Smooth muscle cell (in vitro differentiated cells): Measurements from ENCODE around the gene RNU6-1. TPM values are rescaled to one million over a fixed set of nuclear protein-coding genes. Genes with fewer than 3 reads are reported as not detected.

Experiments
- DNase-seq: peaks from one replicate; lab custom pipeline; 2025; ENCODE audit not compliant: unreplicated experiment; lab: John Stamatoyannopoulos, UW
- H2AFZ ChIP-seq: fragments of 200-600 bp; sonication (generic); 2 replicates; pipeline ENCODE4 v1.6.0; 2016; ENCODE audit warnings: antibody characterized with exemption, low read depth, mild to moderate bottlenecking
- H3F3A ChIP-seq: fragments of 200-600 bp; sonication (generic); 2 replicates; pipeline ENCODE4 v1.6.0; 2017; ENCODE audit warnings: antibody characterized with exemption, low read depth
- H3K27ac ChIP-seq: fragments of 200-600 bp; sonication (generic); 2 replicates; pipeline ENCODE4 v1.5.1; 2016; ENCODE audit warnings: low read depth, mild to moderate bottlenecking
- H3K27me3 ChIP-seq: fragments of 200-600 bp; sonication (generic); 2 replicates; pipeline ENCODE4 v1.6.1; 2016; ENCODE audit warnings: low read depth, mild to moderate bottlenecking
- H3K36me3 ChIP-seq: fragments of 200-600 bp; sonication (generic); 2 replicates; pipeline ENCODE4 v1.5.1; 2016; ENCODE audit warnings: low read depth
- H3K4me1 ChIP-seq: fragments of 200-600 bp; sonication (generic); 2 replicates; pipeline ENCODE4 v1.5.1; 2016; ENCODE audit warnings: low read depth
- H3K4me2 ChIP-seq: fragments of 200-600 bp; sonication (generic); 2 replicates; pipeline ENCODE4 v1.6.0; 2016; ENCODE audit warnings: mild to moderate bottlenecking
- H3K4me3 ChIP-seq: fragments of 200-600 bp; sonication (generic); 2 replicates; pipeline ENCODE4 v1.5.1; 2016; ENCODE audit warnings: mild to moderate bottlenecking
- H3K79me2 ChIP-seq: fragments of 200-600 bp; sonication (generic); 2 replicates; pipeline ENCODE4 v1.6.0; 2016; ENCODE audit warnings: low read depth, mild to moderate bottlenecking
- H3K9ac ChIP-seq: fragments of 200-600 bp; sonication (generic); 2 replicates; pipeline ENCODE4 v1.6.0; 2016; ENCODE audit warnings: low read depth
- H3K9me3 ChIP-seq: fragments of 200-600 bp; sonication (generic); replicated peaks from 2 replicates; pipeline ENCODE4 v1.5.1; 2016; ENCODE audit warnings: low read depth
- H4K20me1 ChIP-seq: fragments of 200-600 bp; sonication (generic); 2 replicates; pipeline ENCODE4 v1.6.0; 2016; ENCODE audit warnings: low read depth
- CTCF ChIP-seq: fragments of 200-600 bp; sonication (generic); IDR thresholded peaks from 2 replicates; pipeline ENCODE4 v1.5.1; 2017; ENCODE audit warnings: borderline replicate concordance, mild to moderate bottlenecking, antibody characterized with exemption; ENCODE audit not compliant: insufficient read depth, poor library complexity, severe bottlenecking
- WGBS: methylation state at CpG from one replicate; pipeline ENCODE4 v1.1.7; 2016; ENCODE audit warnings: low lambda C conversion rate; 5-methylcytosine and 5-hydroxymethylcytosine counted together
- polyA plus RNA-seq: library from polyadenylated mRNA; unstranded; fragments of >200 nt; fragmentation: Nextera tagmentation; extraction: Ambion mirVana; gene quantifications from 2 replicates; pipeline ENCODE4 v1.2.1, GENCODE V29; 2016
- total RNA-seq: library from RNA; depleted of rRNA; stranded (reverse); fragments of >200 nt; gene quantifications from 2 replicates; pipeline ENCODE4 v1.2.3, GENCODE V29; 2014

RNU6-1 gene
- total and polyA plus RNA-seq, 2 experiments from 2014 or later, result not detected

- peak overlapping the region; percentile 55 for H3K4me2 ChIP-seq
- H2AFZ ChIP-seq, result no peak overlapping the region
- no peaks in the 10 kb centered on the region for H3K9me3 ChIP-seq
- H3K27ac ChIP-seq, result peak overlapping the region; percentile 50
- DNase-seq, result no peak
- H3K4me1 ChIP-seq, result peaks cover 38% of the 10 kb centered on the region
- no peaks in the 10 kb centered on the region for H3K36me3 ChIP-seq
- no peak overlapping the region for H3K9ac ChIP-seq
- H3F3A ChIP-seq, result peaks cover 14% of the 10 kb centered on the region
- H3K4me3 ChIP-seq, result no peak overlapping the region
- TF ChIP-seq CTCF, result no peak
- H4K20me1 ChIP-seq, result no peaks in the 10 kb centered on the region
- no peaks in the 10 kb centered on the region for H3K27me3 ChIP-seq
- no peaks in the 10 kb centered on the region for H3K79me2 ChIP-seq
- 17% methylated on average over 7 of the region's 7 CpGs for WGBS
These were observed 3.9 kb upstream of the RNU6-1 start for GRCh38 chr15:67843571-67844387.

GRCh38 chr15:67843092-67843501, 3.3 kb upstream of the RNU6-1 start:
- H3K4me3 ChIP-seq, result no peak overlapping the region
- no peak for TF ChIP-seq CTCF
- no peaks in the 10 kb centered on the region for H3K79me2 ChIP-seq
- no peaks in the 10 kb centered on the region for H3K27me3 ChIP-seq
- H3K9ac ChIP-seq, result no peak overlapping the region
- peak overlapping the region; percentile 55 for H3K4me2 ChIP-seq
- no peaks in the 10 kb centered on the region for H4K20me1 ChIP-seq
- no peak for DNase-seq
- H3K9me3 ChIP-seq, result no peaks in the 10 kb centered on the region
- H3K36me3 ChIP-seq, result no peaks in the 10 kb centered on the region
- 65% methylated on average over 7 of the region's 7 CpGs for WGBS
- peaks cover 14% of the 10 kb centered on the region for H3F3A ChIP-seq
- H3K27ac ChIP-seq, result peak overlapping the region; percentile 50
- H3K4me1 ChIP-seq, result peaks cover 41% of the 10 kb centered on the region
- no peak overlapping the region for H2AFZ ChIP-seq

- Histone ChIP-seq H4K20me1 (no peaks in the 10 kb centered on the region), H3K4me3 (peak overlapping the region; percentile 81), H3F3A (peaks cover 14% of the 10 kb centered on the region), H3K9me3 (no peaks in the 10 kb centered on the region), H3K9ac (no peak overlapping the region), H3K4me2 (peak overlapping the region; percentile 90), H3K4me1 (peaks cover 41% of the 10 kb centered on the region), H3K27ac (no peak overlapping the region), H3K27me3 (peaks cover 14% of the 10 kb centered on the region), H3K36me3 (no peaks in the 10 kb centered on the region), H2AFZ (no peak overlapping the region), H3K79me2 (no peaks in the 10 kb centered on the region)
- 79% methylated on average over 4 of the region's 4 CpGs for WGBS
- no peak for DNase-seq
- TF ChIP-seq CTCF, result no peak
These were observed 1.6 kb upstream of the RNU6-1 start for GRCh38 chr15:67841513-67841762.
